ENCODE measurements around the gene ZP2. TPM values are rescaled to one million over a fixed set of nuclear protein-coding genes. Genes with fewer than 3 reads are reported as not detected.
"Not testable (repeated sequence)": the region's sequence is repeated elsewhere in the genome, so short reads cannot be mapped to it uniquely, and the experiment has no call there.

The ZP2 gene
- not detected in 2 replicates for total RNA-seq (2014; rRNA removed; shearing (Covaris generic))

GRCh38 chr16:21211486-21211885, at the start of gene ZP2:
Gene ZP2, minus strand, starts transcription at chr16:21211574. Its CDS starts 27 bp downstream, at chr16:21211547.
- H3K27me3 ChIP-seq: no peaks in the 10 kb centered on the region; the same call in 1 of the 2 replicates
- no peaks in the 10 kb centered on the region for H3K36me3 ChIP-seq
- no peaks in the 10 kb centered on the region for H3K9me3 ChIP-seq (replicated peaks)
- H3K4me3 ChIP-seq: no peak within 1 kb of the TSS
- H3K4me1 ChIP-seq: no peaks in the 10 kb centered on the region
- DNase-seq: no peak
- no peak within 1 kb of the TSS for H3K27ac ChIP-seq

- no peaks in the 10 kb centered on the region for H3K9me3 ChIP-seq (replicated peaks)
- no peak overlapping the region for H3K27ac ChIP-seq
- DNase-seq: no peak
- H3K4me3 ChIP-seq: no peak overlapping the region
- no peaks in the 10 kb centered on the region for H3K36me3 ChIP-seq
- no peaks in the 10 kb centered on the region for H3K4me1 ChIP-seq
- H3K27me3 ChIP-seq: 0 out of 2 replicates have a peak, but pooled peaks cover under 1% of the 10 kb centered on the region
These were observed 45.9 kb upstream of the ZP2 start for GRCh38 chr16:21257284-21257683.

GRCh38 chr16:21256636-21257035, 45.3 kb upstream of the ZP2 start:
- Histone ChIP-seq H3K4me3 (no peak overlapping the region), H3K27me3 (0 out of 2 replicates have a peak, but pooled peaks cover 3% of the 10 kb centered on the region), H3K36me3 (no peaks in the 10 kb centered on the region)

GRCh38 chr16:21253470-21253869, 42.1 kb upstream of the ZP2 start:
- Histone ChIP-seq H3K4me3 (no peak overlapping the region), H3K4me1 (no peaks in the 10 kb centered on the region), H3K27me3 (0 out of 2 replicates have a peak, but pooled peaks cover 3% of the 10 kb centered on the region), H3K27ac (no peak overlapping the region), H3K9me3 (replicated peaks) (no peaks in the 10 kb centered on the region), H3K36me3 (no peaks in the 10 kb centered on the region)
- no peak for DNase-seq

More at GRCh38 chr16:21256636-21257035, 45.3 kb upstream of the ZP2 start:
- H3K4me1 ChIP-seq: no peaks in the 10 kb centered on the region
- H3K27ac ChIP-seq: no peak overlapping the region
- DNase-seq: no peak
- H3K9me3 ChIP-seq (replicated peaks): no peaks in the 10 kb centered on the region

GRCh38 chr16:21250072-21250923, 38.9 kb upstream of the ZP2 start:
- Histone ChIP-seq H3K36me3 (no peaks in the 10 kb centered on the region), H3K4me1 (no peaks in the 10 kb centered on the region), H3K4me3 (no peak overlapping the region), H3K27ac (no peak overlapping the region), H3K27me3 (0 out of 2 replicates have a peak, but pooled peaks cover 3% of the 10 kb centered on the region), H3K9me3 (replicated peaks) (no peaks in the 10 kb centered on the region)
- no peak for DNase-seq

- not testable (repeated sequence) for H3K27ac ChIP-seq; H3K4me3 ChIP-seq; H3K27me3 ChIP-seq; H3K36me3 ChIP-seq; H3K4me1 ChIP-seq; H3K9me3 ChIP-seq (replicated peaks); DNase-seq
These were observed 36.8 kb upstream of the ZP2 start for GRCh38 chr16:21248179-21248578.

- H3K4me3 ChIP-seq: no peak overlapping the region
- no peaks in the 10 kb centered on the region for H3K9me3 ChIP-seq (replicated peaks)
- H3K4me1 ChIP-seq: no peaks in the 10 kb centered on the region
- no peaks in the 10 kb centered on the region for H3K36me3 ChIP-seq
- H3K27me3 ChIP-seq: no peaks in the 10 kb centered on the region
- no peak for DNase-seq
- H3K27ac ChIP-seq: no peak overlapping the region
These were observed 33.3 kb upstream of the ZP2 start for GRCh38 chr16:21244518-21245215.

- H3K36me3 ChIP-seq: no peaks in the 10 kb centered on the region
- no peak for DNase-seq
- H3K9me3 ChIP-seq (replicated peaks): no peaks in the 10 kb centered on the region
- H3K4me1 ChIP-seq: no peaks in the 10 kb centered on the region
- no peaks in the 10 kb centered on the region for H3K27me3 ChIP-seq
- H3K27ac ChIP-seq: no peak overlapping the region
- no peak overlapping the region for H3K4me3 ChIP-seq
These were observed 31.4 kb upstream of the ZP2 start for GRCh38 chr16:21242756-21243155.

GRCh38 chr16:21239646-21240045, 28.3 kb upstream of the ZP2 start:
- Histone ChIP-seq H3K4me3 (no peak overlapping the region), H3K27me3 (no peaks in the 10 kb centered on the region), H3K36me3 (no peaks in the 10 kb centered on the region), H3K27ac (no peak overlapping the region), H3K4me1 (no peaks in the 10 kb centered on the region), H3K9me3 (replicated peaks) (no peaks in the 10 kb centered on the region)
- DNase-seq: no peak

- DNase-seq: no peak
- H3K36me3 ChIP-seq: no peaks in the 10 kb centered on the region
- no peak overlapping the region for H3K4me3 ChIP-seq
- H3K9me3 ChIP-seq (replicated peaks): no peaks in the 10 kb centered on the region
- no peak overlapping the region for H3K27ac ChIP-seq
- H3K4me1 ChIP-seq: no peaks in the 10 kb centered on the region
- H3K27me3 ChIP-seq: no peaks in the 10 kb centered on the region
These were observed 25.5 kb upstream of the ZP2 start for GRCh38 chr16:21236831-21237230.

GRCh38 chr16:21235199-21235585, 23.8 kb upstream of the ZP2 start:
- H3K4me1 ChIP-seq: no peaks in the 10 kb centered on the region
- no peak overlapping the region for H3K4me3 ChIP-seq
- H3K27me3 ChIP-seq: no peaks in the 10 kb centered on the region

GRCh38 chr16:21233521-21234150, 22.3 kb upstream of the ZP2 start, which contains the start of gene ANKS4B:
Gene ANKS4B, plus strand, starts transcription at chr16:21233699. Its CDS starts 39 bp downstream, at chr16:21233738.
- no peaks in the 10 kb centered on the region for H3K9me3 ChIP-seq (replicated peaks)
- no peaks in the 10 kb centered on the region for H3K27me3 ChIP-seq
- H3K4me3 ChIP-seq: no peak within 1 kb of the TSS
- no peak for DNase-seq
- no peaks in the 10 kb centered on the region for H3K4me1 ChIP-seq
- no peak within 1 kb of the TSS for H3K27ac ChIP-seq
- no peaks in the 10 kb centered on the region for H3K36me3 ChIP-seq

More at GRCh38 chr16:21235199-21235585, 23.8 kb upstream of the ZP2 start:
- Histone ChIP-seq H3K9me3 (replicated peaks) (no peaks in the 10 kb centered on the region), H3K36me3 (no peaks in the 10 kb centered on the region), H3K27ac (no peak overlapping the region)
- no peak for DNase-seq

- no peaks in the 10 kb centered on the region for H3K9me3 ChIP-seq (replicated peaks)
- H3K4me3 ChIP-seq: no peak overlapping the region
- DNase-seq: no peak
- H3K36me3 ChIP-seq: no peaks in the 10 kb centered on the region
- H3K27me3 ChIP-seq: no peaks in the 10 kb centered on the region
- H3K27ac ChIP-seq: no peak overlapping the region
- no peaks in the 10 kb centered on the region for H3K4me1 ChIP-seq
These were observed 21.7 kb upstream of the ZP2 start for GRCh38 chr16:21233045-21233520.

GRCh38 chr16:21228361-21228872, 17.0 kb upstream of the ZP2 start:
- H3K27me3 ChIP-seq: no peaks in the 10 kb centered on the region

More at GRCh38 chr16:21228361-21228872, 17.0 kb upstream of the ZP2 start:
- Histone ChIP-seq H3K27ac (no peak overlapping the region), H3K36me3 (no peaks in the 10 kb centered on the region), H3K4me1 (no peaks in the 10 kb centered on the region), H3K9me3 (replicated peaks) (no peaks in the 10 kb centered on the region), H3K4me3 (no peak overlapping the region)
- no peak for DNase-seq

All from SJCRH30 (cell line).